Testis (tissue), 2 donors: Measurements from ENCODE around the gene TBC1D1.

Experiments used
- POLR2A ChIP-seq: fragments of 450-650 bp; IDR thresholded peaks from one replicate; pipeline ENCODE4 v1.6.1; 2017; ENCODE audit warnings: antibody characterized with exemption, mild to moderate bottlenecking, moderate library complexity
- TF ChIP-seq, protein P1 (sequence below), 3 experiments: fragments of 450-650 bp in 2 of 3; fragments of 200-600 bp in 1 of 3; sonication (generic) in 1 of 3; IDR thresholded peaks; one replicate each; pipeline ENCODE4 v1.5.1; 2016 to 2019; ENCODE audit warnings: antibody characterized with exemption in 3 of 3, mild to moderate bottlenecking in 2 of 3, moderate library complexity in 1 of 3

DNA sequence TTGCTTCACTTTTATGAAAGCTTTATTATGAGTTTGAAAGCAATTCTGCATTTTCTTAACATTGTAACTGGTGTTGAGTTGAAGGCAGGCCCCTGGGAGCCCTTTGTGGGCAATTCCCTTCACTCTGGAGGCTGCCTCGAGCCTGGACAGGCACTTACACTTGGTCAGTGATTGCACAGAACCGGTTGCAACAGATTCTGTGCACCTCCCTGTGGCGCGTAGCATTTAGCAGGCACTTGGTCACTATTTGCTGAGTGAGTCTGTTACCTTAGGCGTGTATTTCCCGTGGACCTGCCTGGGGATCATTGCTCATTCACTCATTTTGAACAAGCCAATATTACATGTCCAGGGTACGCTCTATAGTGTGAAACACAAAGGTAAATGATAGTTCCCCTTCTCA, 149.7 kb downstream of the TBC1D1 start:
- TF ChIP-seq, protein P1, sequence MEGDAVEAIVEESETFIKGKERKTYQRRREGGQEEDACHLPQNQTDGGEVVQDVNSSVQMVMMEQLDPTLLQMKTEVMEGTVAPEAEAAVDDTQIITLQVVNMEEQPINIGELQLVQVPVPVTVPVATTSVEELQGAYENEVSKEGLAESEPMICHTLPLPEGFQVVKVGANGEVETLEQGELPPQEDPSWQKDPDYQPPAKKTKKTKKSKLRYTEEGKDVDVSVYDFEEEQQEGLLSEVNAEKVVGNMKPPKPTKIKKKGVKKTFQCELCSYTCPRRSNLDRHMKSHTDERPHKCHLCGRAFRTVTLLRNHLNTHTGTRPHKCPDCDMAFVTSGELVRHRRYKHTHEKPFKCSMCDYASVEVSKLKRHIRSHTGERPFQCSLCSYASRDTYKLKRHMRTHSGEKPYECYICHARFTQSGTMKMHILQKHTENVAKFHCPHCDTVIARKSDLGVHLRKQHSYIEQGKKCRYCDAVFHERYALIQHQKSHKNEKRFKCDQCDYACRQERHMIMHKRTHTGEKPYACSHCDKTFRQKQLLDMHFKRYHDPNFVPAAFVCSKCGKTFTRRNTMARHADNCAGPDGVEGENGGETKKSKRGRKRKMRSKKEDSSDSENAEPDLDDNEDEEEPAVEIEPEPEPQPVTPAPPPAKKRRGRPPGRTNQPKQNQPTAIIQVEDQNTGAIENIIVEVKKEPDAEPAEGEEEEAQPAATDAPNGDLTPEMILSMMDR (IDR thresholded peaks at IDR 0.05) = no peak
- TF ChIP-seq POLR2A = no peak
